GM19395 (cell line): ENCODE measurements around the gene ACE.

Experiments
- ATAC-seq: cut with Tn5 transposase; IDR thresholded peaks from one replicate; pipeline ENCODE4 v1.9.1; 2021; ENCODE audit warnings: mild to moderate bottlenecking, moderate library complexity; ENCODE audit not compliant: unreplicated experiment

Gene ACE

DNA sequence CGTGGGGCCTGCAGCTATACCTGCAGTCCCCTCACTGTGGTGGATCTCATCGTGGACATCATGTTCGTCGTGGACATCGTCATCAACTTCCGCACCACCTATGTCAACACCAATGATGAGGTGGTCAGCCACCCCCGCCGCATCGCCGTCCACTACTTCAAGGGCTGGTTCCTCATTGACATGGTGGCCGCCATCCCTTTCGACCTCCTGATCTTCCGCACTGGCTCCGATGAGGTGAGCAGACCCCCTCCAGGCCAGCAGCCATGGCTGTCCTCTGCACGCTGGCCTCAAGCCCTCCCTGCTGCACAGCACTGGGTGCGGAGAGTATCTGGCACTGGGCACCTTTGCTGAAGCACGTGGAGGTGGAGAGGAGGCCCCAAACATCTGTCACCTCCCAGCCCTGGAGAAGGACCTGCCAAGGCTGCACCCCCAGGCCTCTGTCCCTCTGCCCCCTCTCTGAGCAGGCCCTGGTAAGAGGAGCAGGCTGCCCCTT is 57.3 kb downstream of the ACE start:
- ATAC-seq: no peak

DNA sequence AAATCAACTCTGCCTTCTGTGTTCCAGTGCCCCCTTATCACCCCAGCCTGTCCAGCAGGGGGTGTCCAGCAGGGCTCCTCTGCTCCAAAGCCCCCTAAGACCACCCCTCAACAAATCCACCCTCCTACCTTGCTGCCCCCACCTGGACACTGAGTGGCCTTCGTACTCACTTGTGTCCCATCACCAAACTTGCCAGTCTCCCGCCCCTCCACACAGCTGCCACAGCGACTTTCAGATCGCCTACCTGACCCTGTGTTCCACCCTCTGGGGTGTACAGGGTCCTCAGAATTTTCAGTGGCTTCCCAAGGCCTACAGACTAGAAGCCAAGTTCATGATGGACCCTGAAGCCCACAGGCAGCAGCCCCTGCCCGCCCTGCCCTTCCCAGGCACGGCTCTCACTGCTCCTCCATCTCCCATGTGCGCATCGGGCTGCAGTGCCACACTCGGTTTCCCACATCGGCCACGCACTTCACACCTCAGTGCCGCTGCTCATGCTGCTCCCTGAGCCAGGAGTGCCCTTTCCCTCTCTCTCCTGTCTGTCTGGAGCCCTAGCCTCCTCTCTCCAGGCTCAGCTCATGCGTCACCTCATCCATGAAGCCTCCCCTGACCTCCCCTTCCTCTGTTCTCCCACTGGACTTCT is 58.1 kb downstream of the ACE start:
- ATAC-seq: no peak

DNA sequence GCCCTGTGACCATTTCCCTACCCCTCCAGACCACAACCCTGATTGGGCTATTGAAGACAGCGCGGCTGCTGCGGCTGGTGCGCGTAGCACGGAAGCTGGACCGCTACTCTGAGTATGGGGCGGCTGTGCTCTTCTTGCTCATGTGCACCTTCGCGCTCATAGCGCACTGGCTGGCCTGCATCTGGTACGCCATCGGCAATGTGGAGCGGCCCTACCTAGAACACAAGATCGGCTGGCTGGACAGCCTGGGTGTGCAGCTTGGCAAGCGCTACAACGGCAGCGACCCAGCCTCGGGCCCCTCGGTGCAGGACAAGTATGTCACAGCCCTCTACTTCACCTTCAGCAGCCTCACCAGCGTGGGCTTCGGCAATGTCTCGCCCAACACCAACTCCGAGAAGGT is 58.8 kb downstream of the ACE start:
- no peak for ATAC-seq

DNA sequence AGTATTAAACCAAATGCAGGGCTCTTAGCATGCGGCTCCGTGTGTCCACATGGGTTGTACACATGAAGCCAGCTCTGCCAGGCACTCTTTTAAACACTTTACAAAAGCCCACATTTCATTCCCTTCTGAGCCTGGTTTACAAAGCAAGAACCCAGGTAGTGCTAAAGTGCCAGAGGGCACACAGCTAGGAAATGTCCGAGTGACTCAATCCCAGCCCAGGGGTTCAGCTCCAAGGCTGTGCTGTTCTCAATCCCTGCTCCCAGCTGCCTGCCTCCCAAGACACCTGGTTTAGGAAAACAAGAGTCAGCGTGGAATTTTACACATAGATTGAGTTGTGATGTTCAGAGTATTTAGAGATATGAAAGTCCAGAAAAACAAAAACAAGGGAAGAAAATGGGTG is 60.1 kb downstream of the ACE start:
- ATAC-seq: no peak

DNA sequence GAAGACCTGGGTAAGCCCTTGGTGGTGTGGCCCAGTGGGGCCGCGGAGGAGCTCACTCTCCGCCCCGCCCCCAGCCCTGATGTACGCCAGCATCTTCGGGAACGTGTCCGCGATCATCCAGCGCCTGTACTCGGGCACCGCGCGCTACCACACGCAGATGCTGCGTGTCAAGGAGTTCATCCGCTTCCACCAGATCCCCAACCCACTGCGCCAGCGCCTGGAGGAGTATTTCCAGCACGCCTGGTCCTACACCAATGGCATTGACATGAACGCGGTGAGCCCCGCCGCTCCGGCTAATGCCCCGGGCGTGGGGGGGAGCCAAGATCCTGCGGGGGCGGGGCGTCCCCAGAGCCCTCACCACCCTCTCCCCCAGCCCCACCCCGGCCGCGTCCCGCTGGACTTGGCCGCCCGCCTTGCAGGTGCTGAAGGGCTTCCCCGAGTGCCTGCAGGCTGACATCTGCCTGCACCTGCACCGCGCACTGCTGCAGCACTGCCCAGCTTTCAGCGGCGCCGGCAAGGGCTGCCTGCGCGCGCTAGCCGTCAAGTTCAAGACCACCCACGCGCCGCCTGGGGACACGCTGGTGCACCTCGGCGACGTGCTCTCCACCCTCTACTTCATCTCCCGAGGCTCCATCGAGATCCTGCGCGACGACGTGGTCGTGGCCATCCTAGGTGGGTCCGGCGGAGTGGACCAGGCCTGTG is 61.3 kb downstream of the ACE start:
- ATAC-seq: no peak

DNA sequence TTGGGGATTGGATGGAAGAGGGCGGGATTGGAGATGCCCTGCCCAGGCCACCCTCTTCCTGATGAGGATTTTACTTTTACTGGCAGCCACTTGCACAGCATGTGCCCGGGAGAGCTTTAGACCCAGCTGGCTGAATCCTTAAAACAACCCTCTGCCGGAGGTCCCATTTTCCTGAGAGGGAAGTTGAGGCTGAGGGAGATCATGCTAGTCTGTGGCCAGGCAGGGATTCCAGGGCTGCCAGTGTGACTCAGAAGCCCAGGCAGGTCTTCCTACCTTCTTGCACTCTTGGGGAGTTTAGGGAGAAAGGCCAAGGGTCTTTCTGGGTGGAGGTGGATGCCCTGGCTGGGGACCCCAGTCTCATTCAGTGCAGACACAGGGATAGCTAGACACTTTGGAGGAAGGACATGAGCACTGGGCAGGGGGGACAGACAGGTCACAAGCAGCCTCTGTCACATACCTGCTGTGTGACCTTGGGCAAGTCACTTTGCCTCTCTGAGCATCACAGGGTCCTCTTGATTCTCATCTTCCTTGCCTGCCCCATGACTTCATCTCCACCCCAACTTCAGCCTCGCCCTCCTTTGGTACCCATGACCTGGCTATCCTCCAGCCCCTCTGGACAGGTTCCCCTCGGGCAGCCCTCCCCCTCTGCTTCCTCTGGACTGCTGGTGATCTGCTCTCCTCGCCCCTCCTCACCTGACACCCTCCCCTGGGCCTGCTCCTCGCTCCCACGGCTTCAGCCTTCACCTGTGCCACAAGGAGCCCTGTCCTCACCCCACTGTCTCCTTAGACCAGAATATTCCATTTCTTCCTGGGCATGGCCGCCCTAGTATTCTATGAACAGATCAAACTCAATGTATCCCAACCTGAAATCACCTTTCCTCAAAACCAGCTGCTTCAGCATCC is 62.1 kb downstream of the ACE start:
- no peak for ATAC-seq

DNA sequence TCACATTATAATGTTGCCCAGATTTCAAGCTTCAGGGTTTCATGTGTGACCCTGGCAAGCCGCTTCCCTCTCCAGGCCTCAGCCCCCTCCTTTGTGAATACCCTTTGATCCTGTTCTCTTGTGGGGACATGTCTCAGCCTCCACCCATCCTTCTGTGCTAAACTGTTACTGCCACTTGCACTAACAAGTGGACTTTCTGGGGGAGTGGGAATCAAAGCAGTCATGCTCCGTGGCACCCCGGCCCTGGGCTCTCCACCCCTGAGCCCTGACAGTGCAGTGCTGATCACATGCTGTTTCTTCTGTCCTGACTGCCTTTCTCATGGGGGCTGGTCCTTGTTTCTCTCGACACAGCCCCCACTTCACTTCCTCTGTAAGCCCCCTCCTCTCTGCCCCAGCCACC is 63.7 kb downstream of the ACE start:
- no peak for ATAC-seq

DNA sequence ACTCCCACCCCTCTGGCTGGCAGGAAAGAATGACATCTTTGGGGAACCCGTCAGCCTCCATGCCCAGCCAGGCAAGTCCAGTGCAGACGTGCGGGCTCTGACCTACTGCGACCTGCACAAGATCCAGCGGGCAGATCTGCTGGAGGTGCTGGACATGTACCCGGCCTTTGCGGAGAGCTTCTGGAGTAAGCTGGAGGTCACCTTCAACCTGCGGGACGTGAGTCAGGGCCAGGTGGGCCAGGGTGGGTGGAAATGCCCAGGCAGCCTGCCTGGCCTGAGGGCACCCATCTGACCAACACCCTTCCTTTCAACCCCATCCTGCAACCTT is 65.3 kb downstream of the ACE start:
- no peak for ATAC-seq

GRCh38 chr17:63542942-63543821 is 66.3 kb downstream of the ACE start:
- no peak for ATAC-seq

DNA sequence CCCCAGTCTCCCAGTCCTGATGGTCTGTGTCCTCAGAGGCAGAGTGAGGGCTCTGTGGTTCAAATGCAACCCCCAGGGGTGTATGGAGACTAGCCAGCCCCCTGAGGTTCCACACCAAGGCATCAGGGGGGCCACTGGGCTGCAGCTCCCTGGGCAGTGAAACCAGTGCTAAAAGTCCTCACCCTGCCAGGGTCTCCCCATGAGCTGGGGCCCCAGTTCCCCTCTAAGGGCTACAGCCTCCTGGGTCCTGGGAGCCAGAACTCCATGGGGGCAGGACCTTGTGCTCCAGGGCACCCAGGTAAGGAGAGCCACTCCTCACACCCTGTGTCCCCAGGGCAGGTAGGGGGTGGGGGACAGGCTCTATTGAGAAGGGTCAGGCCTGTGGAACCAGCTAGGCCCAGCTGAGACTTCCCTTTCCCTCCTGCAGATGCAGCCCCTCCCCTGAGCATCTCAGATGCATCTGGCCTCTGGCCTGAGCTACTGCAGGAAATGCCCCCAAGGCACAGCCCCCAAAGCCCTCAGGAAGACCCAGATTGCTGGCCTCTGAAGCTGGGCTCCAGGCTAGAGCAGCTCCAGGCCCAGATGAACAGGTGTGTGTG is 67.1 kb downstream of the ACE start:
- no peak for ATAC-seq

- ATAC-seq: no peak
Measured at GRCh38 chr17:63544467-63545301, 67.8 kb downstream of the ACE start.

- no peak for ATAC-seq
Measured at GRCh38 chr17:63546308-63547082, 69.6 kb downstream of the ACE start.

DNA sequence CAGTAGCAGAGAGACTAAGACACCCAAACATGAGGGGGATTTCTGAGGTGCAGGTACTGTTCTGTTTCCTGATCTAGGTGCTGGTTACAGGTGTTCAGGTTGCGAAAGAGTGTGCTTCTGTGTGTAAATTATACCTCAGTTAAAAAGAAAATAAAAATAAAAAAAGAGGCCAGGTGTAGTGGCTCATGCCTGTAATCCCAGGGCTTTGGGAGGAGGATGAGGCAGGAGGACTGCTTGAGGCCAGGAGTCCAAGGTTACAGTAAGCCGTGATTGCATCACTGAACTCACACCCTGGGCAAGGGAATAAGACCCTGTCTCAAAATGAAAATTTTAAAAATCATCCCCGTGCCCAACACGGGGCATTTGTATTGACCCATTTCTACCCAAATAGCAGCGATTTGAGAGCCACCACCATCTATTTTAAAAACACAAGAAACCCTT is 70.2 kb downstream of the ACE start:
- no peak for ATAC-seq
